Nephron (organoid): ENCODE data around the gene MRTFB.

ENCODE experiments used
- H3K27ac Mint-ChIP-seq, 3 experiments: 2 replicates each; pipeline ENCODE4 v1.8.0; 2020; ENCODE audit warnings: mixed read lengths in 3 of 3, mild to moderate bottlenecking in 2 of 3, moderate library complexity in 1 of 3
- H3K27me3 Mint-ChIP-seq: 2 replicates; pipeline ENCODE4 v1.8.0; 2021; ENCODE audit warnings: low read depth, mild to moderate bottlenecking, moderate library complexity, mixed read lengths
- H3K36me3 Mint-ChIP-seq: 2 replicates; pipeline ENCODE4 v1.8.0; 2020; ENCODE audit warnings: low read depth, mixed read lengths
- H3K4me1 Mint-ChIP-seq: 2 replicates; pipeline ENCODE4 v1.8.0; 2020; ENCODE audit warnings: mixed read lengths
- H3K4me3 Mint-ChIP-seq, 3 experiments: 2 replicates each; pipeline ENCODE4 v1.8.0; 2020; ENCODE audit warnings: mild to moderate bottlenecking in 3 of 3, mixed read lengths in 3 of 3, moderate library complexity in 2 of 3
- H3K9me3 Mint-ChIP-seq: 2 replicates; pipeline ENCODE4 v1.8.0; 2020; ENCODE audit warnings: mixed read lengths
- TF ChIP-seq, protein P1 (sequence below), 3 experiments: fragments of 200-600 bp; sonication (generic); IDR thresholded peaks; one replicate each; pipeline ENCODE4 v1.5.0; 2021; ENCODE audit warnings: antibody characterized with exemption in 3 of 3; ENCODE audit not compliant: unreplicated experiment in 3 of 3

The MRTFB gene

DNA sequence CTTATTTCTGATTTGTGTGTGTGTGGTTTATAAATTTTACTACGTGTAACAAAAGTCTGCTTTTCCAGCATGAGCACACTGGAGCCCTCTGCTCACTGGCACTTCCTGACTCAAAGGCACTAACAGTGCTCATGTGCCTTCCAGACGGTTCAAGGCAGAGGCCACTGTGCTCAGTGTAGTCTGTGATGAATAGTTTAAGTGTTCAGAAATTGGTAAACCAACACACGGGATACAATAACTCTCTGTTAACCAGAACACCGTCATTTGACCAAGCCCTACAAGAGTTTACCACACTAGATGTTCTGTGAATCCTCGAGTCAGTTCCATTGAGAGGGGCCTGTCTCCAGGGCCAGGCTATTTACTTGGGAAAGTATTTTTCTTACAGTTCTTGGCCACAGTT lies 191.9 kb downstream of the MRTFB start:
- TF ChIP-seq, protein P1, sequence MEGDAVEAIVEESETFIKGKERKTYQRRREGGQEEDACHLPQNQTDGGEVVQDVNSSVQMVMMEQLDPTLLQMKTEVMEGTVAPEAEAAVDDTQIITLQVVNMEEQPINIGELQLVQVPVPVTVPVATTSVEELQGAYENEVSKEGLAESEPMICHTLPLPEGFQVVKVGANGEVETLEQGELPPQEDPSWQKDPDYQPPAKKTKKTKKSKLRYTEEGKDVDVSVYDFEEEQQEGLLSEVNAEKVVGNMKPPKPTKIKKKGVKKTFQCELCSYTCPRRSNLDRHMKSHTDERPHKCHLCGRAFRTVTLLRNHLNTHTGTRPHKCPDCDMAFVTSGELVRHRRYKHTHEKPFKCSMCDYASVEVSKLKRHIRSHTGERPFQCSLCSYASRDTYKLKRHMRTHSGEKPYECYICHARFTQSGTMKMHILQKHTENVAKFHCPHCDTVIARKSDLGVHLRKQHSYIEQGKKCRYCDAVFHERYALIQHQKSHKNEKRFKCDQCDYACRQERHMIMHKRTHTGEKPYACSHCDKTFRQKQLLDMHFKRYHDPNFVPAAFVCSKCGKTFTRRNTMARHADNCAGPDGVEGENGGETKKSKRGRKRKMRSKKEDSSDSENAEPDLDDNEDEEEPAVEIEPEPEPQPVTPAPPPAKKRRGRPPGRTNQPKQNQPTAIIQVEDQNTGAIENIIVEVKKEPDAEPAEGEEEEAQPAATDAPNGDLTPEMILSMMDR (IDR thresholded peaks at IDR 0.05; ENCODE audit: unreplicated experiment in 3 of 3): no peak
- Mint-ChIP-seq H3K27ac (no peak overlapping the region), H3K36me3 (peaks cover 69% of the 10 kb centered on the region), H3K4me1 (no peaks in the 10 kb centered on the region), H3K27me3 (no peaks in the 10 kb centered on the region), H3K9me3 (peaks cover 5% of the 10 kb centered on the region), H3K4me3 (no peak overlapping the region)

DNA sequence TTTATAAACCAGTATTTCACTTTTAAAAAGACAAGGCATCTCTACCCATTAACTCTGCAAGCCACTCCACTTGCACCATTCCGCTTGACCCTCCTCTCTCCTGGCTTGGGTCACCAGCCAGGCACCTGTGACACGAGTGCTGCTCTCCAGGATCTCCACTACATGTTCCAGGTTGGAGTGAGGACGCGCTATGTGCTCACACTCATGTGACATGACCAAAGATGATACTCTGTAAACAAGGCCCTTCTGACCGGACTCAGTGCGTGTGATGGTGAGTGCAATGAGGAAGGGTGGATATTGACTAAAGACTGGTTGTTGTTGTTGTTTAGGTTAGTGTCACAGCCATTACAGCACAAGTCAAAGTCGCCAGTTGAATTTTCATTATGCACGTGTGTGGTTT lies 192.7 kb downstream of the MRTFB start:
- TF ChIP-seq, protein P1 (IDR thresholded peaks at IDR 0.05; ENCODE audit: unreplicated experiment in 3 of 3): no peak
- H3K27me3 Mint-ChIP-seq: no peaks in the 10 kb centered on the region
- no peak overlapping the region for H3K27ac Mint-ChIP-seq
- H3K4me3 Mint-ChIP-seq: no peak overlapping the region
- no peaks in the 10 kb centered on the region for H3K4me1 Mint-ChIP-seq
- peaks cover 71% of the 10 kb centered on the region for H3K36me3 Mint-ChIP-seq
- H3K9me3 Mint-ChIP-seq: peaks cover 5% of the 10 kb centered on the region

DNA sequence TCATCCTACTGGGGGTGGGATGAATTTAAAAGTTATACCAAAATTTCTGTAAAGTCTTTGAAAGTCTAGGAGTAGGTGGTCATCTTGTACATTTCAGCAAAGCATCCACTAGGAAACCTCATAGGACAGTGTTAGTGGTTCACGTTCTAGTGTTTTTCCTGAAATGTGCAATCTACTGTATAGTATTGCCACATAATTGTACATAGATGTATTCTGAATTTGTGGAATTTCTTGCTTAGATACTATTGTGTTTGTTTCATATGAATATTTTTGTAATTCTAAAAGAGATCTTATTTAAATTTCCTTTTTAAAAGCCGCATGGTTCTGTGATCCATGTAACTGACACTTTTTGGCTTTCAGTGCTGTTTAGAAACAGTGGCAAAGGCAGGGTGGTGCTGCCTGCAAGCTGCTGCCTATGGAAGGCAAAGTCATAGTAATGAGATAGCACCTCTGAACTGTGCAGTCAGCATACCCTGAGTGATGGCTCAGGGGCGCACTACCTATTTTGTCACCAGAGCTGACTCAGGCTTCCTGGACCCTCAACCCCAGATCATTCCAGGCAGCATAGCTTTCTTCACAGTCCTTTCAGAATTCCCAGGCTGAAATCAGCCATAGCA lies 193.3 kb downstream of the MRTFB start:
- Mint-ChIP-seq H3K36me3 (peaks cover 74% of the 10 kb centered on the region), H3K27me3 (no peaks in the 10 kb centered on the region), H3K9me3 (peaks cover 12% of the 10 kb centered on the region)

DNA sequence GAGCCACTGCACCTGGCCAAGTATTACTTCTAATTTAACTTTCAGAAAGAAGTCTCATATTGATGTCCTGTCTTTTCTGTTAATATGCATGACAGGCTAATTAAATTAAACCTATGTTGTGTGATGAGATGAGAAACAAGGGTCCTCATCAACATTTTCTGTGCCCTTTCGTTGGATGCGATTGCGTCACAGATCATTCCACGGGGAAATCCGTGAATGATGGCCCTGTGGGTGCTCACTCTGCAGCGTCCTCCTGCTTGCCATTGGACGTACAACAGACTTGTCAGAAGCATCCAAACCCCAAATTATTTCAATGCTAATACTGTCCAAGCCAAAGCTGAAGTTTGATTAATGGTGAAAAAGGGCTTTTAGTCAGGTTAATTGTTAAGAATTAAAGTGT lies 197.0 kb downstream of the MRTFB start:
- peaks cover 72% of the 10 kb centered on the region for H3K36me3 Mint-ChIP-seq
- H3K9me3 Mint-ChIP-seq: peaks cover 30% of the 10 kb centered on the region
- no peak overlapping the region for H3K27ac Mint-ChIP-seq
- H3K4me3 Mint-ChIP-seq: no peak overlapping the region
- H3K27me3 Mint-ChIP-seq: peaks cover 3% of the 10 kb centered on the region
- H3K4me1 Mint-ChIP-seq: no peaks in the 10 kb centered on the region
- TF ChIP-seq, protein P1 (IDR thresholded peaks at IDR 0.05; ENCODE audit: unreplicated experiment in 3 of 3): no peak

More for the DNA sequence above, 193.3 kb downstream of the MRTFB start:
- Mint-ChIP-seq H3K4me3 (no peak overlapping the region), H3K27ac (no peak overlapping the region), H3K4me1 (no peaks in the 10 kb centered on the region)
- TF ChIP-seq, protein P1 (IDR thresholded peaks at IDR 0.05; ENCODE audit: unreplicated experiment in 3 of 3): no peak

DNA sequence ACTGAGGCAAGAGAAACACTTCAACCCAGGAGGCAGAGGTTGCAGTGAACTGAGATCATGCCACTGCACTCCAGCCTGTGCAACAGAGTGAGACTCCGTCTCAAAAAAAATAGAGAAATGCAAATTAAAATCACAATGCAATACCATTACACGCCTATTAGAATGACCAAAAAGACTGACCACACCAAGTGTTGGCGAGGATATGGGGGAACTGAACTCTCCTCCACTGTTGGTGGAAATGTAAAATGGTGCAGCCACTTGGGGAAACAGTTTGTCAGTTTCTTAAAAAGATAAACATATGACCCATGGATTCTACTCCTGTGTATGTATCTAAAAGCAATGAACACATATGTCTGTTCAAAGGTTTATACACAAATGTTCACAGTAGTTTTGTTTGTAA lies 204.8 kb downstream of the MRTFB start:
- Mint-ChIP-seq H3K4me1 (peaks cover 10% of the 10 kb centered on the region), H3K27me3 (peaks cover under 1% of the 10 kb centered on the region), H3K4me3 (no peak overlapping the region), H3K9me3 (peaks cover 13% of the 10 kb centered on the region), H3K27ac (no peak overlapping the region), H3K36me3 (peaks cover 9% of the 10 kb centered on the region)
- TF ChIP-seq, protein P1 (IDR thresholded peaks at IDR 0.05; ENCODE audit: unreplicated experiment in 3 of 3): no peak

DNA sequence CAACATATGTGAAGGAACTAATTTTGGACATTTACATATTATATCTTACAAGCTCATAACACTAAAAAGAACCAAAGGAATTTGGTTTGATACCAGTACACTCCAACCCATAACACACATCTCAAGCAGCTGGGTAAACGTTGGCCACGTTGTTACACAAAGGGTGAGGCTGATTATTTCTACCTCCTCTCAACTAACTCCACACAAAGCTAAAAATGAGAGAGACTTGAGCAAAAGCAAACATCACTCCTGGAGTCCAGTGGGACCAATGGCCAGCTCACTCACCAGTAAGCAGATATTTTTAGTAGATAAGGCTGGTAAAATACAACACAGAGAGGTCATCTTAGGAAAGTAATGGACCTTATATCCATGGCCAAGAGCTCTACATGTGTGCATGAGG lies 207.6 kb downstream of the MRTFB start:
- H3K4me3 Mint-ChIP-seq: no peak overlapping the region
- no peaks in the 10 kb centered on the region for H3K36me3 Mint-ChIP-seq
- H3K27ac Mint-ChIP-seq: no peak overlapping the region
- peaks cover 5% of the 10 kb centered on the region for H3K9me3 Mint-ChIP-seq
- TF ChIP-seq, protein P1 (IDR thresholded peaks at IDR 0.05; ENCODE audit: unreplicated experiment in 3 of 3): no peak
- H3K27me3 Mint-ChIP-seq: no peaks in the 10 kb centered on the region
- H3K4me1 Mint-ChIP-seq: peaks cover 10% of the 10 kb centered on the region
